Astrocyte of the spinal cord (primary cell): ENCODE results near the gene TMUB2.

Experiments used
- DNase-seq: peaks from one replicate; pipeline ENCODE4 v3.0.0; 2011; ENCODE audit warnings: low read depth, low spot score
- H3K4me3 ChIP-seq: 2 replicates; pipeline ENCODE4 v1.5.1; 2011; ENCODE audit warnings: low read depth, mild to moderate bottlenecking, low read length, moderate library complexity
- CTCF ChIP-seq: IDR thresholded peaks from 2 replicates; pipeline ENCODE4 v1.5.1; 2012; ENCODE audit warnings: low read depth, mild to moderate bottlenecking, low read length, inconsistent platforms
- in situ Hi-C: cut with HindIII; loops from 2 replicates; pipeline ENCODE4 v1.10.0; 2017; ENCODE audit warnings: low sequenced_read_pairs

Gene TMUB2

GRCh38 chr17:44149750-44150329 lies 36.9 kb upstream of the TMUB2 start:
- in situ Hi-C loops: no loop called here
- no peak overlapping the region for H3K4me3 ChIP-seq
- no peak for DNase-seq
- TF ChIP-seq CTCF: no peak

GRCh38 chr17:44152875-44153274 lies 33.9 kb upstream of the TMUB2 start:
- no peak for TF ChIP-seq CTCF
- H3K4me3 ChIP-seq: no peak overlapping the region
- DNase-seq: no peak
- in situ Hi-C loops: no loop called here

- no peak for DNase-seq
- no peak overlapping the region for H3K4me3 ChIP-seq
- in situ Hi-C loops: no loop called here
- TF ChIP-seq CTCF: no peak
Measured at GRCh38 chr17:44155488-44155887, 31.3 kb upstream of the TMUB2 start.

GRCh38 chr17:44159519-44160210 lies 27.1 kb upstream of the TMUB2 start:
- no peak for DNase-seq
- H3K4me3 ChIP-seq: no peak overlapping the region
- TF ChIP-seq CTCF: no peak
- in situ Hi-C loops: no loop called here

GRCh38 chr17:44164476-44164875 lies 22.3 kb upstream of the TMUB2 start:
- TF ChIP-seq CTCF: no peak
- DNase-seq: no peak
- in situ Hi-C loops: no loop called here
- H3K4me3 ChIP-seq: no peak overlapping the region

- H3K4me3 ChIP-seq: no peak overlapping the region
- in situ Hi-C loops: no loop called here
- no peak for DNase-seq
- TF ChIP-seq CTCF: no peak
Measured at GRCh38 chr17:44167181-44167861, 19.5 kb upstream of the TMUB2 start.
